ENCODE data around the gene ICAM4. TPM values are rescaled to one million over a fixed set of nuclear protein-coding genes. Genes with fewer than 3 reads are reported as not detected.
"Not testable (repeated sequence)": the region's sequence is repeated elsewhere in the genome, so short reads cannot be mapped to it uniquely, and the experiment has no call there.

The ICAM4 gene
- total RNA-seq, 1 donor from 2014 or later = not detected

DNA sequence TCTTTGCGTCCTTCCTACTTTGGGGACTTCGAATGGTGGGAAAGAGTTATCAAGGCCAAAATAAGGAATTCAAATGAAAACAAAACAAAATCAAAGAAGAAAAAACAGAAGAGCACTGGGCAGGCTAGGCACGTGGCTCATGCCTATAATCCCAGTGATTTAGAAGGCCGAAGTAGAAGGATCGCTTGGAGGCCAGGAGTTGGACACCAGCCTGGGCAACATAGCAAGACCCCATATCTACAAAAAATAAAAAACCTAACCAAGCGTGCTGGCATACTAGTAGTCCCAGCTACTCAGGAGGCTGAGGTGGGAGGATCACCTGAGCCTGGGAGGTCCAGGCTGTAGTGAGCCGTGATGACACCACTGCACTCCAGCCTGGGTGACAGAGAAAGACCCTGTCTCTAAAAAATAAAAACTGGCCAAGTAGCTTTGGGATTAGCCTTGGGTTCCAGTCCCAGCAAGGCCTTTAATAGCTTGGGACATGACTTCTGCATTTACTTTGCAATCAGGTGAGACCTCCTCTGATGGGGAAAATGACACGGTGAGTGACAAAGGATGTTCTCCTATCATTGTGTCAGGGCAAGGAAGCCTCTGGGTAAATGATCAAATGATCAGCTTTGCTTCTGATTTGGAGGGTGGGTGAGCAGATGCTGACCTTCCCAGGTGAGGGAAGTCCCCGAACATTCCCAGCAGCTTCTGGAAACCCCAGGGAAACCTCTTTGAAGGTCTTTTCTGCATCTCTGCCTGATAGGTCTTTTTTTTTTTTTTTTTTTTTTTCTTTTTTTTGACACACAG is 8.8 kb upstream of the ICAM4 start:
- no peak for DNase-seq (ENCODE audit: extremely low spot score, unreplicated experiment)
- H3K9me3 Mint-ChIP-seq (ENCODE audit: unreplicated experiment) = no peaks in the 10 kb centered on the region
- H3K4me1 Mint-ChIP-seq (ENCODE audit: unreplicated experiment) = peaks cover 16% of the 10 kb centered on the region
- TF ChIP-seq, protein P1, sequence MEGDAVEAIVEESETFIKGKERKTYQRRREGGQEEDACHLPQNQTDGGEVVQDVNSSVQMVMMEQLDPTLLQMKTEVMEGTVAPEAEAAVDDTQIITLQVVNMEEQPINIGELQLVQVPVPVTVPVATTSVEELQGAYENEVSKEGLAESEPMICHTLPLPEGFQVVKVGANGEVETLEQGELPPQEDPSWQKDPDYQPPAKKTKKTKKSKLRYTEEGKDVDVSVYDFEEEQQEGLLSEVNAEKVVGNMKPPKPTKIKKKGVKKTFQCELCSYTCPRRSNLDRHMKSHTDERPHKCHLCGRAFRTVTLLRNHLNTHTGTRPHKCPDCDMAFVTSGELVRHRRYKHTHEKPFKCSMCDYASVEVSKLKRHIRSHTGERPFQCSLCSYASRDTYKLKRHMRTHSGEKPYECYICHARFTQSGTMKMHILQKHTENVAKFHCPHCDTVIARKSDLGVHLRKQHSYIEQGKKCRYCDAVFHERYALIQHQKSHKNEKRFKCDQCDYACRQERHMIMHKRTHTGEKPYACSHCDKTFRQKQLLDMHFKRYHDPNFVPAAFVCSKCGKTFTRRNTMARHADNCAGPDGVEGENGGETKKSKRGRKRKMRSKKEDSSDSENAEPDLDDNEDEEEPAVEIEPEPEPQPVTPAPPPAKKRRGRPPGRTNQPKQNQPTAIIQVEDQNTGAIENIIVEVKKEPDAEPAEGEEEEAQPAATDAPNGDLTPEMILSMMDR (IDR thresholded peaks at IDR 0.05) = no peak
- H3K27me3 Mint-ChIP-seq (ENCODE audit: unreplicated experiment) = no peaks in the 10 kb centered on the region
- H3K36me3 Mint-ChIP-seq (ENCODE audit: unreplicated experiment) = peaks cover 18% of the 10 kb centered on the region
- H3K27ac Mint-ChIP-seq (ENCODE audit: unreplicated experiment) = peak overlapping the region; percentile 64
- no peak overlapping the region for H3K4me3 Mint-ChIP-seq (ENCODE audit: unreplicated experiment)

DNA sequence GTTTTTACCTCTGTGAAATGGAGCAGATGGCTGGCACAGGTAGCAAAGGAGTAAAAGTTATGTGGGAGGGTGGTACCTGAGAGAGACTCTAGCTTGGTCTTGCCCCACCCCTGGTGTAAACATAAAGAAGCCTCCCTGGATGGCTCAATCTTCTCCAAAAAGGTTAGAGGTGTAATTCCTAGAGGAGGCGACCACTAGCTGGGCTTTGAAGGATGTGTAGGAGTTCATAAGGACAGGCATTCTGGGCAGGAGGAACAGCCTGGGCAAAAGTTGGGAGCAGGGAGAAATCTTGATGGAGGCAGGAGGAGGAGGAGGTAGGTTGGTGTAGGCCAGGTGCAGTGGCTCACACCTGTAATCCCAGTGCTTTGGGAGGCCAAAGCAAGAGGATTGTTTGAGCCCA is 7.8 kb upstream of the ICAM4 start:
- H3K4me3 Mint-ChIP-seq (ENCODE audit: unreplicated experiment) = no peak overlapping the region
- no peak overlapping the region for H3K27ac Mint-ChIP-seq (ENCODE audit: unreplicated experiment)
- TF ChIP-seq, protein P1 (IDR thresholded peaks at IDR 0.05) = no peak
- no peaks in the 10 kb centered on the region for H3K27me3 Mint-ChIP-seq (ENCODE audit: unreplicated experiment)
- H3K4me1 Mint-ChIP-seq (ENCODE audit: unreplicated experiment) = peaks cover 15% of the 10 kb centered on the region
- DNase-seq (ENCODE audit: extremely low spot score, unreplicated experiment) = no peak
- H3K36me3 Mint-ChIP-seq (ENCODE audit: unreplicated experiment) = peaks cover 18% of the 10 kb centered on the region
- H3K9me3 Mint-ChIP-seq (ENCODE audit: unreplicated experiment) = no peaks in the 10 kb centered on the region

DNA sequence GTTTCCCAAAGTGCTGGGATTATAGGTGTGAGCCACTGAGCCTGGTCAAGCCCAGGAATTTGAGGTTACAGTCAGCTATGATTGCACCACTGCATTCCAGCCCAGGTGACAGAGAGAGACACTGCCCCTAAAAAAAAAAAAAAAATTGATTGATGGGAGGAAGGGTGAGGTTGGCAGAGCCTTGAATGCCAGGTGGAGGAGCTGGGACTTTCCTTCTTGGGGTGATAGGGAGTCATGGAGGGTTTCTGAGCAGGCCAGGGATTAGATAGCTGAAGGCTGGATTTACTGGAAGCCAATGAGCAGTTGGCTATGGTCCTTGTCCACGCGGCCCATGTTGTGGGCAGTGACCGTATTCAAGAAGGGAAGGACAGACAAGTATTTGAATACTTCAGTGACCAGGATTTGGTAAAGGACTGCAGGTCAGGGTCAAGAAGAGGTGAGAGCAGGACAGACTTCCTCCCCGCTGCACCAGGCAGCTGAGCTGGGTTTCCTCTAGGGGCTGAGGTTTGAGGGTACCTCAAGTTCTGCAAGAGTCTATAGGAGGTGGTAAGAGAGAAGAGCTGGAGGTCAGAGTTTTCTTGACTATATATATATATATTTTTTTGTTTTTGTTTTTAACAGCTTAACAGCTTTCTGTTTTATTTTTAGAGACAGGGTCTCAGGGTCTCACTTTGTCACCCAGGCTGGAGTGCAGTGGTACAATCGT is 6.9 kb upstream of the ICAM4 start:
- H3K9me3 Mint-ChIP-seq (ENCODE audit: unreplicated experiment) = no peaks in the 10 kb centered on the region
- no peak for DNase-seq (ENCODE audit: extremely low spot score, unreplicated experiment)
- H3K27ac Mint-ChIP-seq (ENCODE audit: unreplicated experiment) = no peak overlapping the region
- no peak overlapping the region for H3K4me3 Mint-ChIP-seq (ENCODE audit: unreplicated experiment)
- H3K4me1 Mint-ChIP-seq (ENCODE audit: unreplicated experiment) = peaks cover 13% of the 10 kb centered on the region
- TF ChIP-seq, protein P1 (IDR thresholded peaks at IDR 0.05) = no peak
- peaks cover 13% of the 10 kb centered on the region for H3K36me3 Mint-ChIP-seq (ENCODE audit: unreplicated experiment)
- no peaks in the 10 kb centered on the region for H3K27me3 Mint-ChIP-seq (ENCODE audit: unreplicated experiment)

DNA sequence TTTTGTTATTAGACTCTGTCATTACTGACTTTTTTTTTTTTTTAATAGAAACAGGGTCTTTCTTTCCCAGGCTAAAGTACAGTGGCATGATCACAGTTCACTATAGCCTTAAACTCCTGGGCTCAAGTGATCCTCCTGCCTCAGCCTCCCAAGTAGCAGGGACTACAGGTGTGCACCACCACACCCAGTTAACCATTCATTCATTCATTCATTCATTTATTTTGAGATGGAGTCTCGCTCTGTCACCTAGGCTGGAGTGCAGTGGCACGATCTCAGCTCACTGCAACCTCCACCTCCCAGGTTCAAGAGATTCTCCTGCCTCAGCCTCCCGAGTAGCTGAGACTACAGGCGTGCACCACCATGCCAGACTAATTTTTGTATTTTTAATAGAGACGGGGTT is 4.7 kb upstream of the ICAM4 start:
- not testable (repeated sequence) for H3K27me3 Mint-ChIP-seq (ENCODE audit: unreplicated experiment); H3K9me3 Mint-ChIP-seq (ENCODE audit: unreplicated experiment); DNase-seq (ENCODE audit: extremely low spot score, unreplicated experiment); H3K4me1 Mint-ChIP-seq (ENCODE audit: unreplicated experiment); H3K4me3 Mint-ChIP-seq (ENCODE audit: unreplicated experiment); H3K27ac Mint-ChIP-seq (ENCODE audit: unreplicated experiment)
- peaks cover 20% of the 10 kb centered on the region for H3K36me3 Mint-ChIP-seq (ENCODE audit: unreplicated experiment)

DNA sequence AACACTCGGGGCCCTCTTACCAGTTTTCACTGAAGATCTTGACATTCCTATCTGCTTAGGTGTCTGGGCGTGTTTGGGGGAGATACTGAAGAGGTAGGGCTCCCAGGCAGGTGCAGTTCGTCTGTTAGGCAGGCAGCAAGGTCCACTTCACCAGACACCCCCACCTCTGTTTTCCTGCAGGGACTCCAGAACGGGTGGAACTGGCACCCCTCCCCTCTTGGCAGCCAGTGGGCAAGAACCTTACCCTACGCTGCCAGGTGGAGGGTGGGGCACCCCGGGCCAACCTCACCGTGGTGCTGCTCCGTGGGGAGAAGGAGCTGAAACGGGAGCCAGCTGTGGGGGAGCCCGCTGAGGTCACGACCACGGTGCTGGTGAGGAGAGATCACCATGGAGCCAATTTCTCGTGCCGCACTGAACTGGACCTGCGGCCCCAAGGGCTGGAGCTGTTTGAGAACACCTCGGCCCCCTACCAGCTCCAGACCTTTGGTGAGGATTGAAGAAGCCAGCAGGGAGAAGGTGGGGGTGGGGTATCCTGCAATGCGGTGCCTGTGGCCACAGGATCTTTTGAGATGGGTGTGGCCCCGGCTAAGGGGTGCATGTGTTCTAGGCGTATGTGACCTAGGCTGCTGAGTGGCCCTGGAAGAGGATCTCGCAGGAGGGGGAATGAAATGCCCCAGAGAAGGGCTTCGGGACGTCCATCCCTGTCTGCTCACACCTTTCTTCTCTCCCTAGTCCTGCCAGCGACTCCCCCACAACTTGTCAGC is 3.3 kb upstream of the ICAM4 start:
- no peak for DNase-seq (ENCODE audit: extremely low spot score, unreplicated experiment)
- TF ChIP-seq, protein P1 (IDR thresholded peaks at IDR 0.05) = no peak
- H3K4me1 Mint-ChIP-seq (ENCODE audit: unreplicated experiment) = peaks cover 4% of the 10 kb centered on the region
- no peak overlapping the region for H3K4me3 Mint-ChIP-seq (ENCODE audit: unreplicated experiment)
- peaks cover 20% of the 10 kb centered on the region for H3K36me3 Mint-ChIP-seq (ENCODE audit: unreplicated experiment)
- no peaks in the 10 kb centered on the region for H3K9me3 Mint-ChIP-seq (ENCODE audit: unreplicated experiment)
- H3K27me3 Mint-ChIP-seq (ENCODE audit: unreplicated experiment) = peaks cover 6% of the 10 kb centered on the region
- no peak overlapping the region for H3K27ac Mint-ChIP-seq (ENCODE audit: unreplicated experiment)
